ENCODE measurements around the gene COL26A1.

COL26A1 gene

DNA sequence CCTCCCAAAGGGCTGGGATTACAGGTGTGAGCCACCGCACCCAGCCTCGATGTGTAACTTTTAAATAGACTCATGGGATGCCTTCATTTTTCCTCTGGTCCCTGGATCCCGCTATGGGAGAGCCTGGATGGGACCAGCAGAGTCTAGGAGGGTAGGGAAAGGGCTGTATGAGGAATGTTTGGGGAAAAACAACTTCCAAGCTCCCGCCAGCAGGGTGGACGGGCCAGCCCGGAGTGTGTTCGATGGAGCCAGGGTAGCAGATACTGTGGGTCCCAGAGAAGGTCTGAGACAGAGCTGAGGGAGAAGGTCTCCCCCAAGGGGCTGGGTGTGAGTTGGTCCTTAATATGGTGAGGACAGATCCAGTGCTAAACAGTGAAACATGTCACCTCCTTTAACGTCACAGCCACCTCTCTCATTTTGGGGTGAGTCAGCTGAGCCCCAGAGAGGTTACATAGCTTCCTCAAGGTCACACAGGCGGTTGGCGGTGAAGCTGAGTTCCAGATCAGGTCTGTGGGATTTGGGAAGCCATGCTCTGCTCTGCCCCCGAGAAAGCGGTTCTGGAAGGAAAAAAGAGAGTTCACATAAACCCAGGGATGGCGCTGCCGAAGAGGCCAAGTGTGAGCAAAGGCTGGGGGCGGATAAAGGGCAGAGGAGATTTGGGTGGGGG lies 200.0 kb downstream of the COL26A1 start:
- in situ Hi-C loops (cut with MboI; ENCODE audit: low sequenced_read_pairs) = no loop called here

DNA sequence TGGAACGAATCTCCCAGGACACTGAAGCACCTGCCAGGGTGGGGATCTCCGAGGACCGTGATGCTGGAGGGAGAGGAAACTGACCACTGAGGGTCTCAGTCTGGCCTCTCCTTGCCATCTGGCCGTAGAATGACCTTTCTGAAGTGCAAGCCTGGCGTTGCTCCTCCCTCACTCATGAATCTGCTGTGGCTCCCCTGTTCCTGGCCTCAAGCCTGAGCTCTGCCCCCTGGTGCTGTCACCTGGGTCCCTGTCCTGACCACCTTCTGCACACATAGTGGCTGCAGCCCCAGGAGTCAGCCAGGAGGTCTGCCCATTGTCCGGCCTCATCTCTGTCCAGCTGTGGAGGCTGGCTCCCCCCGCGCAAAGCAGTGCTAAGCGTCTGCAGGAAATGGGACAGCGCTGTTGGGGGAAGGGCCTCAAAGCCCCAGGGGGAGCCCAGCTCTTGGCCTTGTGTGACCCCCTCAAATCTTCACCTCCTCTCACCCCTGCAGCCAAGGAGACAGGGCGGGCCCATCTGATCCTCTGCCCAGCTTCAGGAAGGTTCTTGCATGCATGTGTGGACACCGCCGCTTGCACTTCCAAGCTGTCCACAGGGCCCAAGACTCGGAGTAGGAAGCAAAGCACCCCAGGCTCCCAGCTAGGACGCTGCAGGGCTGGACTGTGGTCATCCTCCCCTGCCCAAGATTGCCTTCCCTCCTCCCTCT lies 200.7 kb downstream of the COL26A1 start:
- in situ Hi-C loops (cut with MboI; ENCODE audit: low sequenced_read_pairs) = no loop called here

DNA sequence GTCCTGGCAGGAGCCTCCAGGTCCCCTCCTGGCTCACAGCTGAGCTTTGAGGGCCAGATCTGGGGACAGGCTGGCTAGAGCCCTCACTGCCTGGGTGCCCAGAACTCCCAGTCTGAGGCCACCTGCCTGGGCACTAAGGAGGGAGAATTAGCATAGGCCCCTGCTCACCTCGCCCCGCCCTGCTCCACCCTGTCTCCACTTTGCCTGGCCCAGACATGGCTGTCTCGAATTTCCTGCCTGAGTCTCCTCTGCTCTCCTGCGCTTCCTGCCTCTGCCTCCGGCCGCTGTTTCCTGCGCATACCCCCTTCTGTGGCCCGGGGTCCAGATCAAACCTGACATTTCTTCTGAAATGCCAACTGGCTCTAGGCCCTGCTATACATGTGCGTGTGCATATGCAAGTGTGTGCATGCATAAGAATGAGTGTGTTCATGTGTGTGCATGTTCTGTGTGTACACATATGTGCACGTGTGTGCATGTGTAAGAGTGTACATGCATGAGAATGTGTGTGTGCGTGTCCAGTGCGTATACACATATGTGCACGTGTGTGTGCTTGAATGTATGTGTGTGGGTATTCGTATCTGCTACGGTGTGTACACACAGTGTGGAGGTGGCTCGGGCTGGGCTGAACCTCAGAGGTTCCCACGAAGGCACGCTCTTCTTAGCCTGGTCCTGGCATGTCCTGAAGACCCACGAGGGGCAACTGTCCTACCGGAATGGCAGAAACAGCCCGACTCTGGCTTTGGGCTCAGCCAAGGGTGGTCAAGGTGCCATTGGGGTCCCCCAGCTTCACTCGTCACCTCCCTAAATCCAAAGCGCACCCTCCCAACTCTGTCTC lies 201.5 kb downstream of the COL26A1 start:
- in situ Hi-C loops (cut with MboI; ENCODE audit: low sequenced_read_pairs) = no loop called here

DNA sequence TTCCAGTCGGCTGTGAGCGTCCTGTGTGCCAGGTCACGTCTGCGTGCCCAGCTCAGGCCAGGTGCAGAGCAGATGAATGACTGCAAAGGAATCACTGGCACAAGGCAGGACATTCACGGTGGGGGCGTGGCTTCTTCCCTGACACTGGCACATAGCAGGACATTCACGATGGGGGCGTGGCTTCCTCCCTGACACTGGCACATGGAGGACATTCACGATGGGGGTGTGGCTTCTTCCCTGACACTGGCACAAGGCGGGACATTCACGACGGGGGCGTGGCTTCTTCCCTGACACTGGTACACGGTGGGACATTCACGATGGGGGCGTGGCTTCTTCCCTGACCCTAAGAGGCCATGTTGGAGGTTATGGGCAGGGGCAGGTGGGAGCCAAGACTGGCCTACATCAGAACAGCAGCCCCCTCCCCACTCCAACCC lies 202.1 kb downstream of the COL26A1 start:
- in situ Hi-C loops (cut with MboI; ENCODE audit: low sequenced_read_pairs) = no loop called here

DNA sequence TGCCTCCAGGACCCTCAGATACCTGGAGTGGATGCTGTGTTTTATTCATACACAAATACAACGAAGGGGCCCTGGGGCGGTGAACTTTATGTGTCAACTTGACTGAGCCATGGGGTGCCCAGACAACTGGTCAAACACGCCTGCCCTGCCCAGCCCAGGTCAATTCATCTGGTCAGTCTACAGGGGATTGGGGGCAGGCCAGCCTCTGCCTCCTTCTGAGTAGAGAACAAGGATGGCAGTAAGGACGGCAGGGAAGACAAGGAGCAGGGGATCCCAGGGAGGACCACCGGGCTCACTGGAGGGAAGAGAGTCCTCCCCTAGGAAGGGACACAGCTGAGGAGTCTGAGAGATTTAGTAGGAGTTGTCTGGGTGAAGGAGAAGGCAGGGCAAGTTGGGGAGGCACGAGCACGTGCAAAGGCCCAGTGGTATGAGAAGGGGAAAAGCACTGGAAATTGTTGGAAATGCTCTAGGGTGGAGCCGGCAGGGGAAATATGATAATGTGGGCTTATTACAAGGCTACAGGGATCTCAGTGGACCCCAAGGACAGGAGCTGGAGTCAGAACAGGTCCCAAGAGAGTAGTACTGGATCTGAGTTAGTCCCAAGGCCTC lies 203.0 kb downstream of the COL26A1 start:
- in situ Hi-C loops (cut with MboI; ENCODE audit: low sequenced_read_pairs) = no loop called here

DNA sequence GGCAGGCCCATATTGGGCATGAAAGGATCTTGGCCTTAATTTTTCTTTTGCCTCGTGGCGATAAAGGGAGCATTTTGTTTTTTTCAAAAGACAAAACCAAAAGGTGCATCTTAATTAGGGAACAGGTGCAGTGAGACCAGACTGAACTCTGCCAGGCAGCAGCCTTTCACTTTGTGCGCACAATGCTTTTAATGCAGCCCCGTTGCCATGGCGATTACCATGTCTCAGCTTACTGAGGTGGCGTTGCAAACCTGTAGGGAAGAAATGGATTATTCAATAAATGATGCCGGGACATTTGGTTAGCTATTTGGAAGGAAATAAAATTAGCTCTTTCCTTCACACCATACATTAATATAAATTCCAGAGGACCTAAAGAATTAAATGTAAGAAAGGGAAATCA lies 204.6 kb downstream of the COL26A1 start:
- in situ Hi-C loops (cut with MboI; ENCODE audit: low sequenced_read_pairs) = no loop called here

DNA sequence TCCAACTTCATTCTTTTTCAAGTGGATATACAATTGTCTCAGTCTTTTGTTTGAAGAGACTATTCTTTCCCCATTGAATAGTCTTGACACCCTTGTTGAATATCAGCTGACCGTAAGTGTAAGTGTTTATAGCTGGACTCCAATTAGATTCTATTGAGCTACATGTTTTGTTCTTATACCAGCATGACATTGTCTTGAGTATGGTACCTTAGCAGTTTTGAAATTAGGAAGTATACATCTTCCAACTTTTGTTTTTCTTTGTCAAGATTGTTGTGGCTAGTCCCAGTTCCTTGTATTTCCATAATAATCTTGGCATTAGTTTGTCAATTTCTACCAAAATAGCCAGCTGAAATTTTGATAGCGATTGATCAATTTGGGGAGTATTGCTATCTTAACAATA lies 209.5 kb downstream of the COL26A1 start:
- in situ Hi-C loops (cut with MboI; ENCODE audit: low sequenced_read_pairs) = no loop called here

DNA sequence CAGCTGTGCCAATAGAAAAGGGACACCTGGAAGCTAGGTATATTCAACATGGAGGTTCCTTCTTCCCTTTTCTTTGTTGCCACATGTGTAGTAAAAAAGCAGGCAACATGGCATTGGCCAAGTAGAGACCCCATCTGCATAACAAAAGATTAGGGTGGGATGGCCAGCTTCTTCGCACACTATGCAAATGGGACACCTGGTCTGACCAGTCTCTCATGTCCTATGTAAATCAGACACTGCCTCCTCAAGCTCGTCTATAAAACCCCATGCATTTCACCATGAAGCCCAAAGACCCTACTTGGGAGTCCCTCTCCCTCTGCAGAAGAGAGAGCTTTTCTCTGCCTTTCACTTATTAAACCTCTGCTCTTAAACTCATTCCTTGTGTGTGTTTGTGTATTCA lies 212.5 kb downstream of the COL26A1 start:
- in situ Hi-C loops (cut with MboI; ENCODE audit: low sequenced_read_pairs) = no loop called here

DNA sequence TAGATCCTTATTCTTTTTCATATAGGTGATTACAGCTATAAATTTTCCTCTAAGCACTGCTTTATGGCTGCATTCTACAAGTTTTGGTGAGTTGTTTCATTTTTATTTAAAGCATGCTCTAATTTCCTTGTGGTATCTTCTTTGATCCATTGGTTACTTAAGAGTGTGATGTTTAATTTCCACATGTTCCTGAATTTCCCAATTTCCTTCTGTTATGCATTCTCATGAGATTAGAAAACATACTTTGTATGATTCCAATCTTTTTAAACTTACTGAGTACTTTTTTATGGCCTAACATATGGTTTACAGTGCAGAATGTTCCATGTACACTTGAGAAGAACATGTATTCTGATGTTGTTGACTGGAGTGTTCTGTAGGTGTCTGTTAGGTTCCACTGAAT lies 213.0 kb downstream of the COL26A1 start:
- in situ Hi-C loops (cut with MboI; ENCODE audit: low sequenced_read_pairs) = no loop called here

DNA sequence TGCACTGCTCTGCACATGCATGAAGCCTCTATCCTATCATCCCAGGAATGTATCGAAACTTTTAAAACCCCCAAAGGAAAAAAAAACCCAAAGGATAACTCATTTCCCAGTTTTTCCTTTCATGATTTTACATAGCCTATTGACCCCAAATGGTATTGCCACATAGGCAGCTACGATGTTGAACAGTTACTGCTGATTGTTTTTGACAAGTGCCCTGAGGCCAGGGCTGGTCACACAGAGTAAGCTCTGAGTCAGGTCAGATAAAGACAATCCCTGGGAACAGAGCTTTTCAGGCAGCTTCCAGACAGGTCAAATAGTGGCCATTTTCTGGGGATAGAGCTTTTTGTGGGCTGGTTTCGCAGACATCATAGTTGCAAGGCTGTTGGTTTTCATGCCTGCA lies 214.3 kb downstream of the COL26A1 start:
- in situ Hi-C loops (cut with MboI; ENCODE audit: low sequenced_read_pairs) = no loop called here

DNA sequence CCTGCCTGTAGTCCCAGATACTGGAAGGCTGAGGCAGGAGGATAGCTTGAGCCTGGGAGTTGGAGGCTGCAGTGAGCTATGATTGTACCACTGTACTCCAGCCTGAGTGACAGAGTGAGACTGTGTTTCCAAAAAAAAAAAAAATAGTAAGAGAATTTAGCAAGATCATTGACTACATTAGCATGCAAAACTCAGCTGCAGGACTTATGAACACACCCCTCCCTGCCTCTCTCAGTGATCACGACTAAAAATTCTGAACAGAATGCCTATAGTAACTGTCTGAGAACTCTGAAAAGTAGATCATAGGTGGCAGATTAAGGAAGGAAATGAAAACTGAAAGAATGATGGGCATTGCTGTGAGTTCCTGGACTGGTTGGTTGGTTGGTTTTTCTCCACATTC lies 215.9 kb downstream of the COL26A1 start:
- in situ Hi-C loops (cut with MboI; ENCODE audit: low sequenced_read_pairs) = no loop called here

DNA sequence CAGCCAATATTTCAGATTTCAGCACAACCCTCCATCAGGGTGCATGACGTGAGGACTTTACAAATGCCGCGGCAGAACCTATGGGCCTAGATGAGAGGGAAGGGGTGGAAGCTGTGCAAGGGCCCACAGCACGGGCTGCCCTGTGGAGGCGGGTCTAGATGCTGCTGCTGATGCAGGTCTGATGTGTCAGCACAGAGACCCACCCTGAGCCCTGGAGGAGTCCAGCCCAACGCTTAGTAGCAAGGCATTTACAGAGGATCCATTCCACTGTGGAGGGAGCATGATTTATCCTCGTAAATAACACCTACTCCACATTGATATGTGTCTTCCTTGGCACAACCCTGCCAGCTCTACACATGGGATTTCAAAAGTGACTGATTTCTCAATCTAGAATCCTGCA lies 217.9 kb downstream of the COL26A1 start:
- in situ Hi-C loops (cut with MboI; ENCODE audit: low sequenced_read_pairs) = no loop called here

DNA sequence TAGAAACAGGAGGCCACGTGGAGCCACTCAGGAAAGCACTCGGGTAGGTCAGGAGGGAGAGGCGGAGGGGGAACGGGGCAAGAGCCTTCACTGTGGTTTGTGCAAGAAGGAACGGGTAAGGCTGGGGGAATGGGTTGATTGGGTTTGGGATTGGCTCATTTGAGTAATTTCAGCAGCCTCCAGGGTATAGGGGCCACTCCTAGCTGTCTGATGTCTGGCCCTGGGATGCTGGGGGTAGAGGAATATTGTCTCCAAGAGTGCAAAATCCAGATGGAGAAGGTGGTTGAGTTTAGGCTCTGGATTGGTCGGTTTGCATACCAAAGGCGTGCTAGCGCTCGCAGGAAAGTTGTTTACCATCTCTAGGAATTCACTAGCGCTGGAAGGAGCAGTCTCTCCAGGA lies 219.2 kb downstream of the COL26A1 start:
- in situ Hi-C loops (cut with MboI; ENCODE audit: low sequenced_read_pairs) = no loop called here

DNA sequence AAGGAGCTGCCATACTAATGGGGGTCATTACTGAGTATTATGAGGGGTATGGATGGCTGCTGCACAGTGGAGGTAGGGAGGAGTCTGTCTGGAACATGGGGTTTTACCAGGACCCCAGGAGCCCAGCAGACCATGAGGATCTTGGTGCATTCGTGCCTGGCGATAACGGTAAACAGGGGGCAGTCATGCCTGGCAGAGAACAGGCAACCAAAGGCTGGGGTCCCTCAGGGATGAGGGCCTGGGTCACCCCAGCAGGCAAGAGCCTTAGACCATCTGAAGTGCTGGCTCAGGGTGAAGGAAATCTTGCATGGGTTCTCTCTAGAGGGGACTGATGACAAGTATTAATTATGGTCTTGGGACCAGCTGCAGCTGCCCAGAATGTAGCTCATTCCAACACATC lies 220.3 kb downstream of the COL26A1 start:
- in situ Hi-C loops (cut with MboI; ENCODE audit: low sequenced_read_pairs) = no loop called here

DNA sequence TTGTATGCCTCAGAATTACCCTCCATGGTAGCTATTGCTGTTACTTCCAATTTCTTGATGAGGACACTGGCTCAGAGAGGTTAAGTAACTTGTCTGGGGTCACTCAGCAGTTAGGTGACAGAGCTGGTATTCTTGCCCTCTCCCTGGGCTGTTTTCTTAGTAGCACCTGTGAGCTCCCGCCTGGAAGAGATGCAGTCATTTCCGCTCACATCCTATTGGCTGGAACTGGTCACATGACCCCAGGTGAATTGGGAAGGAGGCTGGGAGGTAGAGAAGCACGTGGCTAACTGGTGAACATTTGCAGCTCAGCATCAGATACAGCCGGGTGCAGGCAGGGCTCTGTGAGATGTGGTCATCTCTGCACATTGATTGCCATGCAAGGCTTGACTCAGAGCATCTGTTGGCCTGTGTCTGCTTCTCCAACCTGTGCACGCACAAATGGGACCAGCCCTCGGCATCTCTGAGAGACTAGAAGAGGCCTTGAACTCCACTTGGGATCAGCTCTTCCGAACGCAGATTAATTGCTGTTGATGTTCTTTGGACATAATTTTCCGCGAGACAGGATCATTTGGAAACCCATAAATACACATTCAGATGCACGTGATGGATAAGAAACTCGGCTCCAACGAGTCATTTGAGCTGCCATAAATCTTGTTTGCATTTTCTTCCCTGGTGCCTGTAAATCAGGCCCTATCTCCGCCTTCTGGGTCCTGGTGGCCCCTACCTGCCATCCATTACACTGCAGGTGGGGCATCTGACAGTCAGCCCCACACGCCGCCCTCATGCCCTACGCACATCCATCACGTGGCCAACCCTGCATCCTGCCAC lies 223.6 kb downstream of the COL26A1 start:
- in situ Hi-C loops (cut with MboI; ENCODE audit: low sequenced_read_pairs) = no loop called here

DNA sequence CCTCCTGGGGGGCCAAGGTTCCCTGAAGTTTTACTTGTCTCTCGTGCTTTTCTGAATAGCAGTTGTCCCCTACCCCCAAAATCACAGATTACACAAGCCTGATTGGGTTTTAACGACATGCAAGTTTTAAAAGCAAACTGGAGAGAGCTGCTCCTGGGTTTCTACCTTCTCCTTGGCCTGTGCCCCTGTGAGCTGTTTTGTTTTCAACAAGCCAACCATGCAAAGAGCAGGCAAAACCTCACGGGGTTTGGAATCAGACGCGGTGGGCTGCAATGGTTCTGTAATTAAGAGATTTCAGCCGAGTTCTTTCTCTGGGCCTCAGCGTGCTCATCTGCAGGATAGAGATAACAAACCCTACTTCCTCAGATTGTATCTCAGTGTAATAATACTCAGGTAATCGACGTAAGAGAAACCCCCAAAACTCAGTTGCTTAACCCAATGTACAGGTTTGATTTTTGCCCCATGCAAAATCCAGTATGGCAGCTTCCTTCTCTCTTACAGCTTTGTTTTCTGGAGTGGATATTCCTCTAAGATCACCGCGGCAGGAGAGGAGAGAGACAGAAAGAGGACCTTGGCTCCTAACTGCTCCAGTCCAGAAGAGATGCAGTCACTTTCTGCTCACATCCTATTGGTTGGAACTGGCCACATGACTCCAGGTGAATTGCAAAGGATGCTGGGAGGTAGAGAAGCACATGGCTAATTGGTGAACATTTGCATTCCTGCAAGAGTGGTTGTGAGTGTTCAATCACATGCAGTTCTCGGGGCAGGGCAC lies 224.4 kb downstream of the COL26A1 start:
- in situ Hi-C loops (cut with MboI; ENCODE audit: low sequenced_read_pairs) = no loop called here

DNA sequence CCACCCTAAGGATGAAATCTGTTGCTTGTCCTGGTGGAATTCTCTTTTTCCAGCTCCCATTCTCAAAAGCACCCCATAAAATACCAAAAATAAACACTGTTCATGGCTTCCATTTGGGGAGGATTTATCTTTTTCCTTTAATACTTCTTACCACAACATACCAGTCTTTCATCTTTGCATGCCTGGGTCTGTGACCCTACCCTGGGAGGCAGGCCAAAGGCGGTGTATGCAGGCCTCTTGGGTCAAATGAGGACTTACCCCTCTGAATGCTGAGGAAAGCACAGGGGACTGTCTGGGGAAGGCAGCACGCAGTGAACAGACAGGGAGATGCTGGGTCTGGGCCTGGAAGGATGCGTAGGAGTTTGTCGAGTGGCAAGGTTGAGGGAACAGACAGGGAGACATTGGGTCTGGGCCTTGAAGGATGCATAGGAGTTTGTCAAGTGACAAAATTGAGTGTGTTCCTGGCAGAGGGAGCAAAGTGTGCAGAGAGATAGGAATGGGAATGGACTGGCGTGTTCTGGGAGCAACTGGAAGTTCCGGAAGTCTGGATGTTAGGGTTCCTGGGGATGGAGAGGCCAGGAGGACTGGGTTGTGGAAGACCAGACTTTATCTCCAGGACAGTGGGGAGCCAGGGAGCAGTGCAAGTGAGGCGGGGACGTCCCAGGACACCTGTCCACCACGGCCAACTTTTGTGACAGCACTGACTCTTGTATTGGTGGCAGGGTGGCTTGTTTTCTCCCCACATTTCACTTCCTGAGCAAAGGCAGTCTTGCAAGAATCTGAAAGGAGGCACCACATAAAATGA lies 225.7 kb downstream of the COL26A1 start:
- in situ Hi-C loops (cut with MboI; ENCODE audit: low sequenced_read_pairs) = no loop called here

DNA sequence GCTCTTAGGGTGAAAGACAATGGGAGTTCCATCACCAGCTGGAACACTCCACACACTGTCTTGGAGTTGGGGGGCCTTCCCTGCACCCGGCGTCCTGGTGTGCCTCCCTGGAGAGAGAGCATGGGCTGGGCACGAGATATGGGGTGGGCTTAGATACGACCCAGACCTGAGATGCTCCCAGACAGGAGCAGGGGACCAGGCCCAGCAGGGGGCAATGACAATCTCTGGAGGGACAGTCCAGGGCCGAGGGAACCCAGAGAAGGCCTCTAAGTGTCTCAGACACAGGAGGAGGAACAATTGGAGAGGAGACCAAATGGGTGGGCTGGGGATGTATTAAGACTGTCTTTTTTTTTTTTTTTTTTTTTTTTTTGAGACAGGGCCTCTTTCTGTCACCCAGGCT lies 226.4 kb downstream of the COL26A1 start:
- in situ Hi-C loops (cut with MboI; ENCODE audit: low sequenced_read_pairs) = no loop called here
